ENCODE measurements around the gene JAM3. TPM values are rescaled to one million over a fixed set of nuclear protein-coding genes. Genes with fewer than 3 reads are reported as not detected.

JAM3 gene
- total RNA-seq, 4 donors from 2014 or later: 84.2 to 122 (median 96.5) TPM

- no peaks in the 10 kb centered on the region for H3K27me3 ChIP-seq
- H3K36me3 ChIP-seq: no peaks in the 10 kb centered on the region
- WGBS: 67% methylated on average over 9 of the region's 11 CpGs
- peaks cover 31 to 48% (median 46%) of the 10 kb centered on the region in 4 donors for H3K4me1 ChIP-seq
- no peak for TF ChIP-seq POLR2A (IDR thresholded peaks at IDR 0.05; ENCODE audit: low read depth)
- TF ChIP-seq, protein P1, sequence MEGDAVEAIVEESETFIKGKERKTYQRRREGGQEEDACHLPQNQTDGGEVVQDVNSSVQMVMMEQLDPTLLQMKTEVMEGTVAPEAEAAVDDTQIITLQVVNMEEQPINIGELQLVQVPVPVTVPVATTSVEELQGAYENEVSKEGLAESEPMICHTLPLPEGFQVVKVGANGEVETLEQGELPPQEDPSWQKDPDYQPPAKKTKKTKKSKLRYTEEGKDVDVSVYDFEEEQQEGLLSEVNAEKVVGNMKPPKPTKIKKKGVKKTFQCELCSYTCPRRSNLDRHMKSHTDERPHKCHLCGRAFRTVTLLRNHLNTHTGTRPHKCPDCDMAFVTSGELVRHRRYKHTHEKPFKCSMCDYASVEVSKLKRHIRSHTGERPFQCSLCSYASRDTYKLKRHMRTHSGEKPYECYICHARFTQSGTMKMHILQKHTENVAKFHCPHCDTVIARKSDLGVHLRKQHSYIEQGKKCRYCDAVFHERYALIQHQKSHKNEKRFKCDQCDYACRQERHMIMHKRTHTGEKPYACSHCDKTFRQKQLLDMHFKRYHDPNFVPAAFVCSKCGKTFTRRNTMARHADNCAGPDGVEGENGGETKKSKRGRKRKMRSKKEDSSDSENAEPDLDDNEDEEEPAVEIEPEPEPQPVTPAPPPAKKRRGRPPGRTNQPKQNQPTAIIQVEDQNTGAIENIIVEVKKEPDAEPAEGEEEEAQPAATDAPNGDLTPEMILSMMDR (IDR thresholded peaks at IDR 0.05): no peak
- TF ChIP-seq POLR2AphosphoS5 (IDR thresholded peaks at IDR 0.05): no peak
- TF ChIP-seq EP300 (IDR thresholded peaks at IDR 0.05): no peak
- no peak overlapping the region for H3K4me3 ChIP-seq
- DNase-seq (ENCODE audit: extremely low spot score): no peak
- no peaks in the 10 kb centered on the region for H3K9me3 ChIP-seq
- peak overlapping the region in 2 of 4 donors; percentile 4 to 89 for H3K27ac ChIP-seq (replicated peaks in 1 of 4)
- intact Hi-C loops (cut with DNase I): loop anchor here (5.0 kb wide), 2 partner anchors 82 to 102 kb away; no protein-coding TSS in a partner anchor
Observed at GRCh38 chr11:134049303-134049702, 19.6 kb upstream of the JAM3 start.

DNA sequence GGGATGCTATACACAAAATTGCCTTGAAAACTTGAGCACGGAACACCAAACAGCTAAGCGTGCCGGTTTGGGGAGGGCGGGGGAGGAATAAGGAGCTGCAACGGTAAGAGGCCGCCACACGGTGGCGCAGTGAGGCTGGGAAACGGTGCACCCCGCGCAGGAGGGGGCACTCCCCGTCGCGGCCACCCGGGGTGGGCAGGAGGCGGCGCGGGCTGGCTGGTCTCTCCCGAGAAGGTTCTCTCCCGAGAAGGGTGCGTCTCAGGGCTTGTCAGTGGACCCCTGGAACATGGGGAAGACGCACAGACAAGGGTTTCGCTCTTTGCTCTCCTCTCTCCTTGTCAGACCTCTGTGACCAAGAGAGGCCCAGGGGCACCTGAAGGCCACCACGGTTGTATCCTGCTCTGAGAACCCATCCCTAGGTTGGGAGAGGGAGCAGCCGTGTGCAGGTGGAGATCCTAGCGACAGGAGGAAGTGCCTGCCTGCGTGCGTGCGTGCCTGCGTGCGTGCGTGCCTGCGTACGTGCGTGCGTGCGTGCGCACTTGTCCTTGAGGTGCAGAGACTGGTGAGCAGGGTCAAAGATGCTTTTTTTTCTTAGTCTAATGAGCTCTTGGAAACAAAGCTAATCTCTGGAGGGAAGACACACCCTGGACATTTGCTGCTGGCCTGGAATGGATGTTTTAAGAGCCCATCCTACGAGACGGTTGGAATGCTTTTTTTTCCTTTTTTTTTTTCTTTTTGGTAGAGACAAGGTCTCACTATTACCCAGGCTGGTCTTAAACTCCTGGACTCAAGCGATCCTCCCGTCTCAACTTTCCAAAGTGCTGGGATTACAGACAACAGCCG is 18.1 kb upstream of the JAM3 start:
- no peaks in the 10 kb centered on the region for H3K27me3 ChIP-seq
- TF ChIP-seq POLR2A (IDR thresholded peaks at IDR 0.05; ENCODE audit: low read depth) (no peak), POLR2AphosphoS5 (IDR thresholded peaks at IDR 0.05) (peak in 1 of 2 donors; percentile 64), EP300 (IDR thresholded peaks at IDR 0.05) (no peak)
- TF ChIP-seq, protein P1 (IDR thresholded peaks at IDR 0.05): peak; percentile 91 to 97 (median 95)
- no peaks in the 10 kb centered on the region for H3K9me3 ChIP-seq
- no peak overlapping the region for H3K27ac ChIP-seq (replicated peaks in 1 of 4)
- WGBS: 41% methylated on average over 43 of the region's 43 CpGs
- no peak for DNase-seq (ENCODE audit: extremely low spot score)
- H3K4me1 ChIP-seq: peaks cover 25 to 36% (median 34%) of the 10 kb centered on the region in 4 donors
- H3K36me3 ChIP-seq: no peaks in the 10 kb centered on the region
- H3K4me3 ChIP-seq: peak overlapping the region; percentile 17 to 45 (median 28)
- intact Hi-C loops (cut with DNase I): loop anchor here (1.0 to 5.0 kb wide), 2 partner anchors 89 to 102 kb away; no protein-coding TSS in a partner anchor

DNA sequence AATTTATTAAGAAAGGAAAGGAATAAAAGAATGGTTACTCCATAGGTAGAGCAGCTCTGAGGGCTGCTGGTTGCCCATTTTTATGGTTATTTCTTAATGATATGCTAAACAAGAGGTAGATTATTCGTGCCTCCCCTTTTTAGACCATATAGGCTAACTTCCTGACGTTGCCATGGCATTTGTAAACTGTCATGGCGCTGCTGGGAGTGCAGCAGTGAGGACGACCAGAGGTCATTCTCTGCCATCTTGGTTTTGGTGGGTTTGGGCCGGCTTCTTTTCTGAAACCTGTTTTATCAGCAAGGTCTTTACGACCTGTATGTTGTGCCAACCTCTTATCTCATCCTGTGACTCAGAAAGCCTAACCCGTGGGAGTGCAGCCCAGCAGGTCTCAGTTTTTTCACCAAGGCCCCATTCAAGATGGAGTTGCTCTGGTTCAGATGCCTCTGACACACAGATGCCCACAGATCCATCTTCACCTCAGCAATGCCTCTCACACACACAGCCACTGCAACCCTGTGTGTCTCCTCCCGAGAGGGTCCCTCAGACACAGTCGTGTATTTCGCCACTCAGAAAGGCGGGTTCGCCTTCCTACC is 16.4 kb upstream of the JAM3 start:
- no peak for TF ChIP-seq POLR2A (IDR thresholded peaks at IDR 0.05; ENCODE audit: low read depth)
- TF ChIP-seq EP300 (IDR thresholded peaks at IDR 0.05): no peak
- TF ChIP-seq, protein P1 (IDR thresholded peaks at IDR 0.05): no peak
- TF ChIP-seq POLR2AphosphoS5 (IDR thresholded peaks at IDR 0.05): no peak
- 73% methylated on average over 7 of the region's 12 CpGs for WGBS
- no peak overlapping the region for H3K4me3 ChIP-seq
- no peak for DNase-seq (ENCODE audit: extremely low spot score)
- H3K9me3 ChIP-seq: no peaks in the 10 kb centered on the region
- intact Hi-C loops (cut with DNase I): loop anchor here (5.0 kb wide), 1 partner anchor 100 kb away; no protein-coding TSS in a partner anchor
- H3K27me3 ChIP-seq: no peaks in the 10 kb centered on the region
- H3K4me1 ChIP-seq: peaks cover 13 to 19% (median 17%) of the 10 kb centered on the region in 4 donors
- H3K36me3 ChIP-seq: no peaks in the 10 kb centered on the region
- H3K27ac ChIP-seq (replicated peaks in 1 of 4): no peak overlapping the region

DNA sequence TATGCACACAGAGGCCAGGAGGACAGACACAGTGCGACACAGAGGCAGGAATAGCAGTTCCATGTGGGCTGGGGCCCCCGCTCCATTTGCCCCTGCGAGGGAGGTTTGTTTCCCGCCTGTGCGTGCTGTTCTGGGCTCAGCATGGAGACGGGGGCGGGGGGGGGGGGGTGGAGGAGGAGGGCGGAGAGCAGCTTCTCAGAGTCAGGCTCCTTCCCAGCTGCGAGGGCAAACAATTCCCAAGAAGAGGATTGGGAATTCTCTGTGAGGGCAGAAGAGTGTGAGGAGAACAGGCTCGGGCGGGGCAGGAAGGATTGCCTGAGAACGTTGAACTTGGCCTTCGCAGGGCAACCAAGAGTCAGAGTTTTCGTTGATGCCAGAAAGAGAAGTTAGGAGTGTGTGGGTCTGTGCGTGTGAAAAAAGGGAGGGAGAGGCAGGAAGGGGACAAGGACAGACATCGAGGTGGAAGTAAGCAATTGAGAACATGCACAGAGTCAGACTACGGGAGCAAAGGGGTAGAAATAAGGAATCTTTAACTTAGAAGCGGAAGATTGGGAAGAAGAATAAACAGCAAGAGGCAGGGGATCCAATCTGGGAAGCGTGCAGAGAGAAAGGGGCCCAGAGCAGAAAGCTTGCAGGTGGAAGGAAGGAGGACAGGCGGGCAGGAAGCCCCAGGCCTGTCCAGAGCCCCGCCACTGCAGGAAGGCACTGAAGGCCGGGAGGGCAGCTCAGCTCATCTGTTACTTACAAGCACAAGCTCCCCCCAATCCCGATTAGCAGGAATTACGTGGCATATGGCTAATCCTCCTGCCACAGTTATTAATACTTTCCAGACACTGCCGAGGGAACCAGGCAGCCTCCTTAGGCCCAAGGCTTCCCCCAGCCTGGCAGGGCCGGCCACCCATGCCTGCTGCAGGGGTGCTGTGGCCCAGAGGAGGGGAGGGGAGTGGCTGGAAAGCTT is 15.6 kb upstream of the JAM3 start:
- no peak for TF ChIP-seq POLR2A (IDR thresholded peaks at IDR 0.05; ENCODE audit: low read depth)
- 72% methylated on average over 20 of the region's 26 CpGs for WGBS
- H3K9me3 ChIP-seq: no peaks in the 10 kb centered on the region
- no peak overlapping the region for H3K4me3 ChIP-seq
- H3K36me3 ChIP-seq: no peaks in the 10 kb centered on the region
- no peak for DNase-seq (ENCODE audit: extremely low spot score)
- peaks cover 8 to 11% (median 10%) of the 10 kb centered on the region in 4 donors for H3K4me1 ChIP-seq
- H3K27me3 ChIP-seq: no peaks in the 10 kb centered on the region
- no peak overlapping the region for H3K27ac ChIP-seq (replicated peaks in 1 of 4)
- intact Hi-C loops (cut with DNase I): loop anchor here (5.0 kb wide), 1 partner anchor 99 kb away; no protein-coding TSS in a partner anchor

Measured in esophagus muscularis mucosa (tissue), 4 donors.